Measurements from ENCODE around the gene CYREN. TPM values are rescaled to one million over a fixed set of nuclear protein-coding genes. Genes with fewer than 3 reads are reported as not detected.

CYREN gene
- total and polyA plus RNA-seq, 2 of the 13 experiments (the other 11 are each of a cell fraction or from before 2014, with no cell fraction given), result 20.7 to 60.7 TPM

GRCh38 chr7:135211179-135211945, 40.9 kb upstream of the CYREN start, which contains the start of gene WDR91 (continued):
- TF ChIP-seq SOX6 (IDR thresholded peaks at IDR 0.05) (no peak), SOX6 (CRISPR knock-in tag; IDR thresholded peaks at IDR 0.05) (peak; percentile 19; the same call in 1 of the 2 replicates), ATF7 (IDR thresholded peaks at IDR 0.05) (no peak), ATF7 (CRISPR knock-in tag; IDR thresholded peaks at IDR 0.05) (no peak), U2AF1 (optimal IDR thresholded peaks at IDR 0.05; ENCODE audit: low read depth, low read length) (no peak), ZNF512 (CRISPR knock-in tag; IDR thresholded peaks at IDR 0.05) (no peak), TRIM22 (IDR thresholded peaks at IDR 0.05) (no peak), ZNF451 (CRISPR knock-in tag; IDR thresholded peaks at IDR 0.05) (no peak; the same call in 1 of the 2 replicates), ZNF441 (CRISPR knock-in tag; IDR thresholded peaks at IDR 0.05; ENCODE audit: borderline replicate concordance) (no peak), TBX3 (IDR thresholded peaks at IDR 0.05; ENCODE audit: borderline replicate concordance) (no peak), NCOA2 (CRISPR knock-in tag; IDR thresholded peaks at IDR 0.05) (no peak), SMAD3 (CRISPR knock-in tag; IDR thresholded peaks at IDR 0.05) (no peak), THAP11 (CRISPR knock-in tag; IDR thresholded peaks at IDR 0.05) (0 out of 2 replicates have a peak, but pooled peaks have one; percentile 41), ZNF484 (CRISPR knock-in tag; IDR thresholded peaks at IDR 0.05; ENCODE audit: borderline replicate concordance, low read depth) (no peak), NCOR1 (IDR thresholded peaks at IDR 0.05; ENCODE audit: borderline replicate concordance, low read length) (no peak), GATA4 (IDR thresholded peaks at IDR 0.05; ENCODE audit: borderline replicate concordance, low read depth) (0 out of 2 replicates have a peak, but pooled peaks have one; percentile 35), PAXIP1 (CRISPR knock-in tag; conservative IDR thresholded peaks at IDR 0.05) (0 out of 2 replicates have a peak, but pooled peaks have one; percentile 24), POLR2AphosphoS2 (IDR thresholded peaks at IDR 0.05; ENCODE audit: low read depth, low read length) (no peak), ZBTB34 (CRISPR knock-in tag; IDR thresholded peaks at IDR 0.05) (no peak), ZNF562 (CRISPR knock-in tag; IDR thresholded peaks at IDR 0.05; ENCODE audit: borderline replicate concordance) (no peak), FOXO4 (CRISPR knock-in tag; conservative IDR thresholded peaks at IDR 0.05) (no peak)
